ENCODE data around the gene CA6. TPM values are rescaled to one million over a fixed set of nuclear protein-coding genes. Genes with fewer than 3 reads are reported as not detected.

The CA6 gene
- total RNA-seq, 1 experiment from 2014 or later = not detected

- Histone ChIP-seq H3K9me3 (ENCODE audit: control insufficient read depth, low read depth, low read length) (no peaks in the 10 kb centered on the region), H2AFZ (ENCODE audit: low read length) (no peak overlapping the region), H3K23ac (ENCODE audit: insufficient read length, low read depth, low read length) (no peak overlapping the region), H4K8ac (replicated peaks; ENCODE audit: insufficient read length, low read depth, low read length) (no peak overlapping the region), H3K79me2 (ENCODE audit: insufficient read depth, low read length) (no peaks in the 10 kb centered on the region), H2BK5ac (ENCODE audit: insufficient read length, low read length) (no peak overlapping the region), H2AK5ac (ENCODE audit: insufficient read length, low read length) (no peak overlapping the region), H3K4ac (ENCODE audit: low read depth, low read length) (no peak overlapping the region), H4K5ac (ENCODE audit: insufficient read length, low read depth, low read length) (no peak overlapping the region), H2BK120ac (ENCODE audit: low read depth, low read length, poor library complexity, severe bottlenecking) (no peak overlapping the region), H3K27ac (ENCODE audit: insufficient read length, low read depth, low read length) (no peak overlapping the region), H3K27me3 (ENCODE audit: insufficient read depth, low read length) (no peaks in the 10 kb centered on the region), H3K23me2 (ENCODE audit: insufficient read length, low read depth, low read length, poor library complexity, severe bottlenecking) (no peaks in the 10 kb centered on the region), H3K18ac (ENCODE audit: insufficient read length, low read depth, low read length) (no peak overlapping the region), H3K4me2 (ENCODE audit: insufficient read depth, insufficient read length, low read length) (no peak overlapping the region), H3T11ph (ENCODE audit: low read length) (no peak overlapping the region), H2BK12ac (ENCODE audit: insufficient read length, low read depth, low read length) (no peak overlapping the region), H3K14ac (ENCODE audit: insufficient read depth, low read length) (no peak overlapping the region), H2BK20ac (ENCODE audit: low read depth, low read length, poor library complexity, severe bottlenecking) (no peak overlapping the region), H2BK15ac (ENCODE audit: low read depth, low read length) (no peak overlapping the region), H4K91ac (ENCODE audit: insufficient read length, low read depth, low read length) (no peak overlapping the region), H4K20me1 (ENCODE audit: control insufficient read depth, insufficient read depth, insufficient read length) (no peaks in the 10 kb centered on the region), H3K56ac (ENCODE audit: insufficient read length, low read depth, low read length) (no peak overlapping the region), H3K4me1 (ENCODE audit: insufficient read depth, low read length) (no peaks in the 10 kb centered on the region; the same call in 1 of the 2 replicates), H3K9ac (ENCODE audit: extremely low read depth, insufficient read length, low read length) (no peak overlapping the region), H3K79me1 (ENCODE audit: insufficient read depth, low read depth, low read length, poor library complexity, severe bottlenecking) (no peaks in the 10 kb centered on the region)
- H3K27ac Mint-ChIP-seq = no peak overlapping the region; a peak in 2 of 7 replicates
- peaks cover 6 to 11% of the 10 kb centered on the region in 2 experiments for H3K9me3 Mint-ChIP-seq
- peaks cover 6 to 15% (median 12%) of the 10 kb centered on the region in 3 experiments; a peak in 6 of 7 replicates for H3K36me3 Mint-ChIP-seq (ENCODE audit: insufficient read depth in 1 of 3, low read depth in 3 of 3)
- DNase-seq = no peak
- H3K4me3 Mint-ChIP-seq = no peak overlapping the region
- H3K4me1 Mint-ChIP-seq = peaks cover 40 to 48% of the 10 kb centered on the region in 2 experiments
- TF ChIP-seq CTCF (conservative IDR thresholded peaks at IDR 0.05) = no peak
- no CpG with 5 or more reads among the region's 9 CpGs for WGBS (ENCODE audit: extremely low coverage, insufficient read length, low lambda C conversion rate)
- peaks cover 8% of the 10 kb centered on the region; the same call in 1 of the 2 replicates for H3K27me3 Mint-ChIP-seq (ENCODE audit: low read depth)
Observed at GRCh38 chr1:8913457-8913856, 32.2 kb upstream of the CA6 start.

Data from H9 (cell line).